Stomach (tissue), 9 donors: Measurements from ENCODE around the gene CKB. TPM values are rescaled to one million over a fixed set of nuclear protein-coding genes. Genes with fewer than 3 reads are reported as not detected.
A peak's percentile ranks its signal among the peaks of the same experiment; 100 is the strongest.

Experiments
- DNase-seq, 2 donors: peaks; one replicate each; pipeline versions ENCODE4 v3.0.0 to v3.0.0-alpha.2; 2013 to 2019
- H3K27ac ChIP-seq, 5 donors: fragments of 200-600 bp in 4 of 5; sonication (generic) in 4 of 5; one replicate each; pipeline ENCODE4 v1.5.1; 2013 to 2019; ENCODE audit warnings: mild to moderate bottlenecking in 1 of 5, moderate library complexity in 1 of 5
- H3K27me3 ChIP-seq, 3 donors: fragments of 200-600 bp; sonication (generic); one replicate each; pipeline ENCODE4 v1.5.1; 2017 to 2019; ENCODE audit warnings: mixed run types in 1 of 3
- H3K36me3 ChIP-seq, 4 donors: fragments of 200-600 bp; sonication (generic); 1 replicate in 3 of 4; 2 replicates in 1 of 4; pipeline ENCODE4 v1.5.1; 2016 to 2019
- H3K4me1 ChIP-seq, 4 donors: fragments of 200-600 bp; sonication (generic); one replicate each; pipeline ENCODE4 v1.5.1; 2016 to 2019
- H3K4me3 ChIP-seq, 4 donors: fragments of 200-600 bp; sonication (generic) in 3 of 4; one replicate each; pipeline ENCODE4 v1.5.1; 2016 to 2019; ENCODE audit warnings: mild to moderate bottlenecking in 1 of 4
- H3K9me3 ChIP-seq, 4 donors: fragments of 200-600 bp; sonication (generic); one replicate each; pipeline ENCODE4 v1.5.1; 2016 to 2019
- EP300 ChIP-seq: sonication (generic); formaldehyde crosslinking; IDR thresholded peaks from one replicate; pipeline ENCODE4 v1.6.1; 2017; ENCODE audit warnings: antibody characterized with exemption
- POLR2A ChIP-seq, 4 donors: fragments of 450-650 bp; IDR thresholded peaks; one replicate each; pipeline ENCODE4 v1.6.1; 2016; ENCODE audit warnings: antibody characterized with exemption in 4 of 4, control low read depth in 2 of 4, mild to moderate bottlenecking in 1 of 4, moderate library complexity in 1 of 4
- POLR2AphosphoS5 ChIP-seq, 3 donors: sonication (generic); formaldehyde crosslinking; IDR thresholded peaks; one replicate each; pipeline ENCODE4 v1.6.1; 2016; ENCODE audit warnings: antibody characterized with exemption in 3 of 3
- WGBS, 5 donors: extraction: QIAGEN DNeasy Blood & Tissue Kit in 3 of 5; methylation state at CpG; one replicate each; pipeline versions ENCODE4 v1.1.5 to v1.1.7; 2013 to 2018; 5-methylcytosine and 5-hydroxymethylcytosine counted together
- intact Hi-C: fragments of 100-400 bp; cut with DNase I; formaldehyde crosslinking; loops from one replicate; pipeline ENCODE4 v1.15.1; 2023; ENCODE audit warnings: low total_unique reads
- polyA plus RNA-seq, 3 donors: library from polyadenylated mRNA; stranded (reverse); fragments of 200-250 nt; gene quantifications; one replicate each; pipeline ENCODE4 v1.2.3, GENCODE V29; 2013
- total RNA-seq, 5 donors: library from RNA; depleted of rRNA; stranded (reverse); fragments of >200 nt; gene quantifications; one replicate each; pipeline versions ENCODE4 v1.1.0 to v1.2.3, GENCODE V29; 2014 to 2016
- TF ChIP-seq, protein P1 (sequence below), 7 experiments: fragments of 450-650 bp in 4 of 7; fragments of 200-600 bp in 3 of 7; sonication (generic) in 3 of 7; IDR thresholded peaks; one replicate each; pipeline ENCODE4 v1.5.1; 2016 to 2019; ENCODE audit warnings: antibody characterized with exemption in 7 of 7, control low read depth in 2 of 7, mild to moderate bottlenecking in 1 of 7
- donor health status: healthy with polysubstance abuse.
- donor health status: Bipolar disorder and iron deficiency.
- donor health status: healthy.

The CKB gene
- total and polyA plus RNA-seq, 8 donors, result 216 to 1,146 (median 806) TPM

- DNase-seq, result no peak
- WGBS, 5 donors, result 83 to 91% (median 86%) methylated on average over 21 to 32 of the region's 32 CpGs
- Histone ChIP-seq H3K4me3 (no peak overlapping the region), H3K4me1 (peaks cover 45 to 81% (median 64%) of the 10 kb centered on the region in 4 donors), H3K27ac (peak overlapping the region in 4 of 5 donors; percentile 73 to 83 (median 78)), H3K27me3 (no peaks in the 10 kb centered on the region), H3K36me3 (peaks cover 5 to 62% (median 53%) of the 10 kb centered on the region in 4 donors), H3K9me3 (no peaks in the 10 kb centered on the region)
- TF ChIP-seq POLR2AphosphoS5 (IDR thresholded peaks at IDR 0.05) (no peak), POLR2A (IDR thresholded peaks at IDR 0.05) (no peak), EP300 (no peak)
- TF ChIP-seq, protein P1, sequence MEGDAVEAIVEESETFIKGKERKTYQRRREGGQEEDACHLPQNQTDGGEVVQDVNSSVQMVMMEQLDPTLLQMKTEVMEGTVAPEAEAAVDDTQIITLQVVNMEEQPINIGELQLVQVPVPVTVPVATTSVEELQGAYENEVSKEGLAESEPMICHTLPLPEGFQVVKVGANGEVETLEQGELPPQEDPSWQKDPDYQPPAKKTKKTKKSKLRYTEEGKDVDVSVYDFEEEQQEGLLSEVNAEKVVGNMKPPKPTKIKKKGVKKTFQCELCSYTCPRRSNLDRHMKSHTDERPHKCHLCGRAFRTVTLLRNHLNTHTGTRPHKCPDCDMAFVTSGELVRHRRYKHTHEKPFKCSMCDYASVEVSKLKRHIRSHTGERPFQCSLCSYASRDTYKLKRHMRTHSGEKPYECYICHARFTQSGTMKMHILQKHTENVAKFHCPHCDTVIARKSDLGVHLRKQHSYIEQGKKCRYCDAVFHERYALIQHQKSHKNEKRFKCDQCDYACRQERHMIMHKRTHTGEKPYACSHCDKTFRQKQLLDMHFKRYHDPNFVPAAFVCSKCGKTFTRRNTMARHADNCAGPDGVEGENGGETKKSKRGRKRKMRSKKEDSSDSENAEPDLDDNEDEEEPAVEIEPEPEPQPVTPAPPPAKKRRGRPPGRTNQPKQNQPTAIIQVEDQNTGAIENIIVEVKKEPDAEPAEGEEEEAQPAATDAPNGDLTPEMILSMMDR (IDR thresholded peaks at IDR 0.05), result no peak
- intact Hi-C loops, result no loop called here
These were observed 9.8 kb upstream of the CKB start for GRCh38 chr14:103532216-103533136.

DNA sequence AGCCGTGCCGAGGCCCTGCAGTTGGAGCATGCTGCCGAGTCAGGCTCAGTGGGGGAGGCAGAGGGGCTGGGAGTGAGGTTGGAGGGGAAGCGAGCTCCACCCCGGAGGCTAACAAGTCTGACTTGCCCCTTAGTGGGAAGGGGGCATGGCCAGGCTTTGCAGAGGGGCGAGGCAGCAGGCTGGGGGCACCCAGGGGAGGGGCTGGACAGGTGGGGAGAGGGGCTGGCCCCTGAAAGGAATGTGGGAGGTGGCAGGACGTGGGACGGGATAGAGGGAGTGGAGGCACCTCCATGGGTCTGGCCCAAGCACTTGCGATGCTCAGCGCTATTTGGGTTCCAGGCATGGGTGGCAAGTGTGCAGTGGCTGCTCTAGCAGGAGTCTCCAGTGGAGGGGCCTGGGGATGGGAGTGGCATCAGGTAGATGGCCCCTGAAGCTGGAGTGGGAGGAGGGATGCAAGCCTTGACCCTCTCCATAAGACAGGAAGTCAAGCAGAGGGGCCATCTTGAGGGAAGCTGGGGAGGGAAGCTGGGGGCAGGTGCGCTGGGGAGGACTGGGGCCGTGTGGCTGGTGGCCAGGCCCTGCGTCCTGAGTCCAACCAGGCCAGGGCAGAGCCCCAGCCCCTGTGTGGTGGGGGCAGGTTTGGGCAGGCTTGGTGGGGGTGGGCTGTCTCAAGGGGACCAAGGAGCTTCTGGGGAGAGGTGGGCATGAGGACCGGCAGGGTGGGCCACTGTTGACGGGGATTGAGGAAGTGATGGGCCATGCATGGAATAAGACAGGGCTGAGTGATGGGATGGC is 9.0 kb upstream of the CKB start:
- no peak for DNase-seq
- Histone ChIP-seq H3K4me3 (no peak overlapping the region), H3K27me3 (no peaks in the 10 kb centered on the region), H3K27ac (peak overlapping the region in 1 of 5 donors; percentile 83), H3K9me3 (no peaks in the 10 kb centered on the region), H3K4me1 (peaks cover 45 to 89% (median 70%) of the 10 kb centered on the region in 4 donors), H3K36me3 (peaks cover 5 to 62% (median 53%) of the 10 kb centered on the region in 4 donors)
- WGBS, 5 donors, result 87 to 89% (median 88%) methylated on average over 15 of the region's 15 CpGs
- no peak for TF ChIP-seq POLR2AphosphoS5 (IDR thresholded peaks at IDR 0.05)
- intact Hi-C loops, result no loop called here

DNA sequence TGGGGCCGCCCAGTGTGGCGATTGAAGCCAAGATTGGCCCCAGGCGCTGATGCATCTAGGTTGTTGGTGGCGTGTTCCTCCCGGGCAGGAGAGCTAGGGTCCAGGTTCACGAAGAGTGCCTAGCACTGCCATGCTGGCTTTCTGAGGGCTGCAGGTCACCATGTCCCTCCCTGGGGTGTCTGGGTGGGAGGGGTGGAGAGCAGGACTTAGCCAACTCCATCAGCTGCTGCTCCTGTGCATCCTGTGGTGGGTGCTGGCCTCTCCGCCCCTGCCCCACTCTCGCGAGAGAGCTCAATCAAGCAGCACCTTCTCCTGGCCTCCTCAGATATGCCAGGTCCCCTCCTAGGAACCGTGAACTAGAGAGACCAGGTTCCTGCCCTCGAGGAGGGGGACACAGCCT is 8.2 kb upstream of the CKB start:
- DNase-seq, result no peak
- no peaks in the 10 kb centered on the region for H3K27me3 ChIP-seq
- WGBS, 5 donors, result 85 to 96% (median 91%) methylated on average over 5 to 11 of the region's 11 CpGs
- peak overlapping the region in 1 of 4 donors; percentile 100 for H3K4me3 ChIP-seq
- H3K27ac ChIP-seq, result peak overlapping the region in 1 of 5 donors; percentile 83
- H3K9me3 ChIP-seq, result no peaks in the 10 kb centered on the region
- H3K4me1 ChIP-seq, result peaks cover 50 to 96% (median 78%) of the 10 kb centered on the region in 4 donors
- intact Hi-C loops, result no loop called here
- peaks cover 5 to 58% (median 47%) of the 10 kb centered on the region in 4 donors for H3K36me3 ChIP-seq
- no peak for TF ChIP-seq POLR2AphosphoS5 (IDR thresholded peaks at IDR 0.05)
- no peak for TF ChIP-seq EP300
- TF ChIP-seq, protein P1 (IDR thresholded peaks at IDR 0.05), result no peak
- no peak for TF ChIP-seq POLR2A (IDR thresholded peaks at IDR 0.05)

- peak in 1 of 2 donors; percentile 68 for DNase-seq
- TF ChIP-seq, protein P1 (IDR thresholded peaks at IDR 0.05), result no peak
- TF ChIP-seq EP300 (no peak), POLR2AphosphoS5 (IDR thresholded peaks at IDR 0.05) (no peak), POLR2A (IDR thresholded peaks at IDR 0.05) (no peak)
These were observed 7.8 kb upstream of the CKB start for GRCh38 chr14:103530390-103530789.

More at GRCh38 chr14:103530390-103530789, 7.8 kb upstream of the CKB start:
- 56 to 70% (median 58%) methylated on average over 7 of the region's 7 CpGs for WGBS, 5 donors
- Histone ChIP-seq H3K4me1 (peaks cover 55 to 97% (median 80%) of the 10 kb centered on the region in 4 donors), H3K27ac (no peak overlapping the region), H3K27me3 (no peaks in the 10 kb centered on the region), H3K9me3 (no peaks in the 10 kb centered on the region), H3K4me3 (peak overlapping the region in 3 of 4 donors; percentile 93 to 100 (median 94)), H3K36me3 (peaks cover 5 to 53% (median 43%) of the 10 kb centered on the region in 4 donors)
- intact Hi-C loops, result no loop called here
